ENCODE results near the gene THPO.

- no peak for TF ChIP-seq POLR2AphosphoS5 (IDR thresholded peaks at IDR 0.05)
- no peak for TF ChIP-seq CTCF (IDR thresholded peaks at IDR 0.05)
These were observed 19.1 kb downstream of the THPO start for GRCh38 chr3:184358921-184359350.

All from gastroesophageal sphincter (tissue), 3 donors.